CD4-positive, alpha-beta T cell (primary cell): ENCODE measurements around the gene NUP35. TPM values are rescaled to one million over a fixed set of nuclear protein-coding genes. Genes with fewer than 3 reads are reported as not detected.
A peak's percentile ranks its signal among the peaks of the same experiment; 100 is the strongest.

Experiments used
- ATAC-seq: fragments of 200-7000 bp; cut with Tn5 transposase; one replicate; pipeline ENCODE4 v1.10.0; 2022; ENCODE audit warnings: mild to moderate bottlenecking; ENCODE audit not compliant: poor library complexity
- CTCF ChIA-PET: fragments of 350-600 bp; sonication (Branson Sonifier 250); formaldehyde crosslinking; loops from one replicate; lab custom pipeline; 2021; ENCODE audit warnings: antibody characterized with exemption, inconsistent platforms; lab: Charles Lee
- POLR2A ChIA-PET: fragments of 350-600 bp; sonication (Branson Sonifier 250); formaldehyde crosslinking; loops from one replicate; lab custom pipeline; 2021; ENCODE audit warnings: antibody characterized with exemption, inconsistent platforms; lab: Charles Lee
- DNase-seq, 14 experiments: peaks; one replicate each; pipeline ENCODE4 v3.0.0-alpha.2; 2013 to 2020; ENCODE audit warnings: mixed read lengths in 2 of 14
- H3K27ac ChIP-seq, 2 donors: one replicate each; pipeline versions ENCODE4 v1.5.1 to v1.7.0; 2013; ENCODE audit warnings: low read length in 2 of 2, low read depth in 1 of 2, mild to moderate bottlenecking in 1 of 2
- H3K27me3 ChIP-seq, 2 experiments: 1 replicate in 1 of 2; 2 replicates in 1 of 2; pipeline versions ENCODE4 v1.6.1 to v1.7.0; 2013; ENCODE audit warnings: low read length in 2 of 2, control low read depth in 1 of 2, mild to moderate bottlenecking in 1 of 2, moderate library complexity in 1 of 2; ENCODE audit not compliant: insufficient read depth in 2 of 2, control insufficient read depth in 1 of 2
- H3K36me3 ChIP-seq: one replicate; pipeline ENCODE4 v1.6.1; 2013; ENCODE audit warnings: low read length, control low read depth; ENCODE audit not compliant: insufficient read depth
- H3K4me1 ChIP-seq: one replicate; pipeline ENCODE4 v1.6.1; 2013; ENCODE audit warnings: low read length, control low read depth; ENCODE audit not compliant: insufficient read depth
- H3K4me3 ChIP-seq: one replicate; pipeline ENCODE4 v1.5.1; 2013; ENCODE audit warnings: mild to moderate bottlenecking, low read length, moderate library complexity
- H3K9me3 ChIP-seq, 2 experiments: 1 replicate in 1 of 2; 2 replicates in 1 of 2; pipeline versions ENCODE4 v1.6.1 to v1.7.0; 2013; ENCODE audit warnings: low read length in 2 of 2, mild to moderate bottlenecking in 2 of 2, control low read depth in 1 of 2, moderate library complexity in 1 of 2; ENCODE audit not compliant: control insufficient read depth in 1 of 2, insufficient read depth in 1 of 2
- H3K27ac Mint-ChIP-seq: one replicate; pipeline ENCODE4 v1.8.0; 2020; ENCODE audit warnings: mixed read lengths
- H3K27me3 Mint-ChIP-seq: one replicate; pipeline ENCODE4 v1.8.0; 2021; ENCODE audit warnings: mixed read lengths
- H3K36me3 Mint-ChIP-seq: one replicate; pipeline ENCODE4 v1.8.0; 2021; ENCODE audit warnings: low read depth, mixed read lengths
- H3K4me1 Mint-ChIP-seq: one replicate; pipeline ENCODE4 v1.8.0; 2021; ENCODE audit warnings: low read depth, mixed read lengths
- H3K4me3 Mint-ChIP-seq: one replicate; pipeline ENCODE4 v1.8.0; 2020; ENCODE audit warnings: mild to moderate bottlenecking, mixed read lengths
- H3K9me3 Mint-ChIP-seq: one replicate; pipeline ENCODE4 v1.8.0; 2020; ENCODE audit warnings: mixed read lengths
- CTCF ChIP-seq: fragments of 200-600 bp; IDR thresholded peaks from one replicate; pipeline ENCODE4 v1.8.0; 2022; ENCODE audit warnings: antibody characterized with exemption, mild to moderate bottlenecking
- intact Hi-C, 2 experiments: fragments of 100-400 bp; cut with DNase I in 1 of 2; cut with micrococcal nuclease in 1 of 2; formaldehyde crosslinking; loops; one replicate each; pipeline versions ENCODE4 v1.15.1 to v1.9.0; 2023 to 2025; cut with DNase I, micrococcal nuclease
- total RNA-seq, 174 experiments: library from RNA in 2 of 174; stranded (reverse) in 2 of 174; gene quantifications; one replicate each; pipeline ENCODE4 v1.2.3 and lab custom pipeline; 2021 to 2026

NUP35 gene
- total RNA-seq, 2 experiments from 2014 or later = 12.5 to 13.1 TPM

- Histone ChIP-seq H3K27ac (no peak overlapping the region), H3K4me1 (peaks cover 12% of the 10 kb centered on the region), H3K36me3 (no peaks in the 10 kb centered on the region), H3K9me3 (no peaks in the 10 kb centered on the region), H3K27me3 (peaks cover 0 to 3% of the 10 kb centered on the region in 2 experiments), H3K4me3 (peak overlapping the region; percentile 90)
- POLR2A ChIA-PET = interaction anchor here (1.1 to 3.4 kb wide), 4 partner anchors 8 to 408 kb away, joined by 4 to 21 read pairs (median 6); partner anchors contain the start of genes DNAJC10, DUSP19 and NCKAP1
- no peak for TF ChIP-seq CTCF
- CTCF ChIA-PET = no interaction called here
- intact Hi-C loops = loop anchor here in 1 of 2 experiments (2.0 to 5.0 kb wide), 2 partner anchors 46 to 85 kb away; partner anchors contain the start of genes DUSP19 and NCKAP1
- Mint-ChIP-seq H3K27ac (peak overlapping the region; percentile 99), H3K9me3 (no peaks in the 10 kb centered on the region), H3K4me3 (peak overlapping the region; percentile 96), H3K27me3 (peaks cover 21% of the 10 kb centered on the region), H3K4me1 (peaks cover 41% of the 10 kb centered on the region), H3K36me3 (peaks cover 23% of the 10 kb centered on the region)
- ATAC-seq = no peak
- DNase-seq = peak in 2 of 14 experiments; percentile 17 to 22
Measured at GRCh38 chr2:183123117-183123958, 905 bp upstream of the NUP35 start.

- ChIA-PET POLR2A (interaction anchor here (1.4 to 3.4 kb wide), 3 partner anchors 8 to 408 kb away, joined by 4 to 21 read pairs (median 8); partner anchors contain the start of genes DNAJC10 and DUSP19), CTCF (no interaction called here)
- peaks cover 15% of the 10 kb centered on the region for H3K27me3 Mint-ChIP-seq
- no peaks in the 10 kb centered on the region for H3K9me3 Mint-ChIP-seq
- intact Hi-C loops = loop anchor here (1.0 to 5.0 kb wide), 4 partner anchors 46 to 407 kb away; partner anchors contain the start of genes DUSP19 (in 2 of the 2), DNAJC10 (in 1 of the 2) and NCKAP1 (in 1 of the 2)
- peak overlapping the region; percentile 76 to 95 for H3K27ac ChIP-seq
- peak overlapping the region; percentile 90 for H3K4me3 ChIP-seq
- TF ChIP-seq CTCF = no peak
- no peaks in the 10 kb centered on the region for H3K27me3 ChIP-seq
- H3K4me1 ChIP-seq = peaks cover 12% of the 10 kb centered on the region
- H3K36me3 ChIP-seq = no peaks in the 10 kb centered on the region
- H3K27ac Mint-ChIP-seq = peak overlapping the region; percentile 99
- H3K9me3 ChIP-seq = no peaks in the 10 kb centered on the region
- DNase-seq = no peak
- peaks cover 28% of the 10 kb centered on the region for H3K36me3 Mint-ChIP-seq
- ATAC-seq = peak; percentile 18
- peak overlapping the region; percentile 96 for H3K4me3 Mint-ChIP-seq
- H3K4me1 Mint-ChIP-seq = peaks cover 43% of the 10 kb centered on the region
Measured at GRCh38 chr2:183123959-183124221, 353 bp upstream of the NUP35 start.

- H3K27ac Mint-ChIP-seq = peak overlapping the region; percentile 99
- intact Hi-C loops = loop anchor here (1.0 to 5.0 kb wide), 3 partner anchors 47 to 408 kb away; partner anchors contain the start of genes DUSP19 (in 2 of the 2) and DNAJC10 (in 1 of the 2)
- H3K4me1 Mint-ChIP-seq = peaks cover 47% of the 10 kb centered on the region
- ChIA-PET CTCF (no interaction called here), POLR2A (interaction anchor here (0.6 to 3.4 kb wide), 5 partner anchors 9 to 89 kb away, joined by 3 to 21 read pairs (median 3); partner anchors contain the start of gene DUSP19)
- H3K27me3 ChIP-seq = no peaks in the 10 kb centered on the region
- peaks cover 7% of the 10 kb centered on the region for H3K27me3 Mint-ChIP-seq
- no peaks in the 10 kb centered on the region for H3K9me3 Mint-ChIP-seq
- peak overlapping the region; percentile 90 for H3K4me3 ChIP-seq
- H3K4me1 ChIP-seq = peaks cover 12% of the 10 kb centered on the region
- no peak for DNase-seq
- peaks cover 38% of the 10 kb centered on the region for H3K36me3 Mint-ChIP-seq
- H3K9me3 ChIP-seq = no peaks in the 10 kb centered on the region
- ATAC-seq = no peak
- H3K36me3 ChIP-seq = peaks cover 6% of the 10 kb centered on the region
- H3K4me3 Mint-ChIP-seq = peak overlapping the region; percentile 96
- no peak for TF ChIP-seq CTCF
- H3K27ac ChIP-seq = peak overlapping the region; percentile 76 to 95
Measured at GRCh38 chr2:183124957-183125255, 663 bp downstream of the NUP35 start.
